Measurements from ENCODE around the gene EDN2.

The EDN2 gene

GRCh38 chr1:41434748-41435449 lies 49.6 kb downstream of the EDN2 start:
- no peak for DNase-seq

- no peak for DNase-seq
These were observed 50.2 kb downstream of the EDN2 start for GRCh38 chr1:41434306-41434705.

GRCh38 chr1:41433501-41433900 lies 51.0 kb downstream of the EDN2 start:
- DNase-seq = no peak

GRCh38 chr1:41432481-41433280 lies 51.8 kb downstream of the EDN2 start:
- peak; percentile 64 to 70 for DNase-seq

DNA sequence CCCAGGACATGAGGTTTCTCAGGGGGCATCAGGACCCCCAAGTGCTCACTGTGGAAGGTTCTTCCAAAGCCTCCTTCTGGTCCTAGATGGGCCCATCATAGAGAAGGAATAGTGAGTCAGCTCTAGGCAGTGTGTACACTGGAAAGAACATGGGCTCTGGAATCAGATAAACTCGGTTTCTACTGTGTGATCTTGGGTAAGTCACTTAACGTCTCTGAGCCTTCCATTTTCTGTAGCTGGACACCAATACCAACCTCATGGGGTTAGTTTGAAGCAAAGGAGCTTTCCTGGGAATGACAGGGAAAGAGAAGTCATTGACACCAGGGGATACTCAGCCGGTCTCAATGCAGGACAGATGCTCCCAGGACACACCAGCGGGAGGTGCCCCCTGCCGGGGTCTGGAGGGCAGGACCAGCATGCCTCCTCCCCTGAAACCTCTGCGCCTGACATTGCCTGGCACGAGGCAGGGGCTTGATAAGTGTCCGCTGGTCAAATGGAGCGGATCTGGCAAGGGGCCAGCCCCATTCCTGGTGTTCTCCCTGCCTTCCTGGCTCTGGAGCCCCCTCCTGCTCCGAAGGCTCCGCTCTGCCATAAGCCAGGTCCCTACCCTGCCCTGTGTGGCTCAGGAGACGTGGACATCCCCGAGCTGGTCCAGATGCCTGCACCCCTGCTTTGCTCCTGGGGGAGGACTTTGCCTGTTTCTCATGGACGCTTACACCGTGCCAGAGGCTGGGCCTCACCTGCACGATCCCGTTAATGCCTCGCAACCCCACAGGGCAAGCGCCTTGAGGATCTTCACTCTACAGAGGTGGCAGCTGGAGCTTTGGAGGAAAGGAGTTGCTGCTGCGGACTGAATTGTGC lies 52.8 kb downstream of the EDN2 start:
- no peak for DNase-seq

GRCh38 chr1:41430582-41430981 lies 53.9 kb downstream of the EDN2 start:
- no peak for DNase-seq

DNA sequence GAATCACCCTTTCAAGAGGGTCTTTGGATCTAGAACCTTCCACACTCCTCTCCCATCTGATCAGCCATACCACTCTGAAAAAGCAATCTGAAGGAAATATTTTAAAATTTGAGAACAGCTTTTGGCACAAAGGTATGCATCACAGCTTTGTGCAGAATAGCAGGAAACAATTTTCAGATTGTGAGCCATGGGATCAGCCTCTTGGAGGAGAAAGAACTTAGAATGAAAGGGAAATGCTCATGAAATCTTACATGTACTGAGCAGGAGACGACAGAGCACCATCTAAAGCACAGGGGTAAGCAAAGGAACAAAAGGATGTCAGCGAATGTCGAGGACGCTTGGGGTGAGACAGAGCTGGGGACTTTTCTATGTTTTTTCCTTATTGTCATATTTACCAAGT lies 54.4 kb downstream of the EDN2 start:
- no peak for DNase-seq

GRCh38 chr1:41429641-41430035 lies 54.8 kb downstream of the EDN2 start:
- DNase-seq = no peak

All from Kasumi-1 (cell line).